ENCODE results near the gene ZFYVE27. TPM values are rescaled to one million over a fixed set of nuclear protein-coding genes. Genes with fewer than 3 reads are reported as not detected.
A peak's percentile ranks its signal among the peaks of the same experiment; 100 is the strongest.

The ZFYVE27 gene
- total RNA-seq, 8 experiments from 2014 or later = 21.7 to 45.9 (median 31.1) TPM

DNA sequence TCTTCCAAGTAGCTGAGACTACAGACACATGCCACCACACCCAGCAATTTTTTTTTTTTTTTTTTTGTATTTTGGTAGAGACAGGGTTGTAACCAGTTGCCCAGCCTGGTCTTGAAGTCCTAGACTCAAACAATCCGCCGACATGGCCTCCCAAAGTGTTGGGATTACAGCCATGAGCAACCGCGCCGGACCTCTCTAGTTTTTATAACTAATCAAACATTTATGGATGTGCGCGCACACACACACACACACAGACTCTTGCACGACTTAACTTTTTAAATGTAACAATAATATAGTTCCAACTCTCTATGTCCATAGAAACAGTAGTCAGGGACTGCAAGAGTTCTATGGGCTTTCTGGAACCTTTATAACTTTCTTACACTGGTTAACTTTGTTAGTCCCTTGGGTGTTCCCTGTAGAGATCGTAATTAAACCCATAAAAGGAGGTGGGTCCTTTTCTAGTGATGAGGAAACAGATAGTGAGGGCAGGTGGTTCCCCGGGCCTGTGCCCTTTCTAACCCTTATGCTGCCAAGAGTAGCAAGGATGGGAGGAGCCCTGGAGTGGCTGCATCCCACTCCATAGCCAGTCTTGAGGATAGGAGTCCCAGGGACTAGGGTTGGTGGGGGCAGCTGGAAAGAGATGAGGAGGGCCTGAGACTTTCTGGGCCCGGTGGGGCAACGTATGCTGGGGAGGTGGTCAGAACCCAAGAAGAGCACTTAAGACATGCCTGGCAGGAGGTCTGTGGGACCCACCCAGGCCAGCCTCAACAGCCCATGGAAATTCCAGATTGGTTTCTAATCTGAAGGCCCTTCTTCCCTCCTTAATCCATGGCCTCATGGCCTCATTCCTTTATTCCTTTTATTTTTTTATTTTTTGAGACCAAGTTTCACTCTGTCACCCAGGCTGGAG lies 14.8 kb upstream of the ZFYVE27 start:
- no peak overlapping the region for H3K4me3 ChIP-seq
- H3K4me1 ChIP-seq (replicated peaks in 1 of 2) = peaks cover 11 to 12% of the 10 kb centered on the region in 2 donors
- ATAC-seq (replicated peaks in 6 of 8) = peak in 2 of 8 experiments; percentile 31 to 52
- WGBS, 10 experiments = 67 to 100% (median 77%) methylated on average over 3 to 12 of the region's 12 CpGs; no CpG with 5 or more reads in 3 of the 10 experiments
- H3K27ac ChIP-seq = no peak overlapping the region
- in situ Hi-C loops (cut with MboI; ENCODE audit: low pct_unique_long_range_greater_than_20kb in 2 of 9, low sequenced_read_pairs in 9 of 9, unreplicated experiment in 9 of 9) = no loop called here

DNA sequence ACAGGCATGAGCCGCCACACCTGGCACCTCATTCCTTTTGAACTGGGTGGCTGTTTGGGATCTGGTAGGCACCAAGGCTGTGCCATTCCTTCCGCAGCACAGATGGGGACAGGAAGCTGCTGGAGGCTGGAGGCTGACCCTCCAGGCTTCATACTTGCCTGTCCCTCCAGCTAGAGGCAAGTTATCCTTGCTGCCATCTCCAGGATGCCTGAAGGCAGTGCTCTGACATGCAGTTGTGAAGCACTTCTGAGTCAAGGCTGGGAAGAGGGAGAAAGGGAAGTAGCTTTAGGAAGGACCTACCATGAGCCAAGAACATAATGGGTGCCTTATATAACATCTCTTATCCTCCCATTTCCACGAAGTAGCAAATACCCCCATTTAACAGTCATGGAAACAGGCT lies 13.9 kb upstream of the ZFYVE27 start:
- Histone ChIP-seq H3K27ac (no peak overlapping the region), H3K4me3 (no peak overlapping the region), H3K4me1 (replicated peaks in 1 of 2) (peaks cover 11% of the 10 kb centered on the region in 2 donors)
- in situ Hi-C loops (cut with MboI; ENCODE audit: low pct_unique_long_range_greater_than_20kb in 2 of 9, low sequenced_read_pairs in 9 of 9, unreplicated experiment in 9 of 9) = no loop called here
- no peak for ATAC-seq (replicated peaks in 6 of 8)
- WGBS, 10 experiments = 14 to 100% (median 63%) methylated on average over 1 of the region's 3 CpGs; no CpG with 5 or more reads in 6 of the 10 experiments

DNA sequence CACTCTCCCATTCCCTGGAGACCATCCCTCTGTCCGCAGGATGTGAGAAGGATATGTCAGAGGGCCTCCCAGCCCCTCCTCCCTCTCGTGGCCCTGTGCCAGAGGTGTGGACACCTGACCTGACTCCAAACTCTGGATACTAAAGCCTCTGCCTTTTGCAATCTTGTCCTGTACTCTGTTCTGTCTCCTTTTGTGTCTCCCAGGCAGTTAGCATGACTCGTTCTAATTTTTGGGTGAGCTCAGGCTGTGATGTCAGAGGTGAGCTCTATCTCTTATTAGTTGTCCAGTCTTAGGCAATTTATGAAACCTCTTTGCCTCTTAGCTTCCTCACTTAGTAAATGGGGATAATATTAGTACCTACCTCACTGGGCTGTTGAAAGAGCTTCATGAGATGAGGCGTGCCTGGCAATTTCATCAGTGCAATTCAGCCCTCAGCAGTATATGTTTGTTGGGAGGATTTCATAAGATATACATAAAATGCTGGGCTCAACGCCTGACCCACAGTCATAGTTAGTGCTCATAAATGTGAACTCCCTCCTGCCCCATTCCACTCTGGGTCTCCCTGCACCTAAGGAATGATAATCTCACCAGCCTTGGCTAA lies 12.5 kb upstream of the ZFYVE27 start:
- ATAC-seq (replicated peaks in 6 of 8) = peak in 6 of 8 experiments; percentile 17 to 88 (median 67)
- Histone ChIP-seq H3K4me1 (replicated peaks in 1 of 2) (peaks cover 0 to under 1% of the 10 kb centered on the region in 2 donors), H3K4me3 (no peak overlapping the region), H3K27ac (no peak overlapping the region)
- 14 to 100% (median 52%) methylated on average over 1 to 5 of the region's 5 CpGs for WGBS, 10 experiments
- in situ Hi-C loops (cut with MboI; ENCODE audit: low pct_unique_long_range_greater_than_20kb in 2 of 9, low sequenced_read_pairs in 9 of 9, unreplicated experiment in 9 of 9) = no loop called here

DNA sequence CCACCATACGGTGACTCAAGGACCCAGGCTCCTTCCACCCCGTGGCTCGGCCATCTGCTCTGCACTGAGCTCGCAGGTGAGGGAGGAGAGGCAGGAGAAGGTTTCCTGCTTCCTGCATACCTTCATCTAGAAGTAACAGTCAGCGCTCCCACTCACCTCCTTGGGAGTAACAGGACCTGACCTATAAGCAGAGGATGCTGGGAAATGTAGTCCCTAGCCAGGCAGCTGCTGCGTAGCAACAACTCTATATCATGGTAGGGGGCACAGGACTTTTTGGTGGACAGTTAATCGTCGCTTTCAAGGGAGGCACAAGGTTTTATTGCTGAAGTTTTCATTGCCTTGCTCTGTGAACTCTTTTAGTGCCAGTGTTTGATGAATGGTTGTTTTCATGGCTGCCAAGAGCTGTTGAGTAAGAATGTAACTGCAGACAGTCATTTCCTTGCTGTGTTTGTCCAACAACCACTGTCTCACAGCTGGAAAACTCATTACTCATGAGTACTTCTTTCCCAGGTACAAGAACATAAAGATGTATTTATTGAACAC lies 10.2 kb upstream of the ZFYVE27 start:
- Histone ChIP-seq H3K4me1 (replicated peaks in 1 of 2) (no peaks in the 10 kb centered on the region), H3K27ac (no peak overlapping the region), H3K4me3 (no peak overlapping the region)
- 13 to 83% (median 33%) methylated on average over 1 to 8 of the region's 8 CpGs; no CpG with 5 or more reads in 3 of the 10 experiments for WGBS, 10 experiments
- peak in 4 of 8 experiments; percentile 21 to 72 (median 32) for ATAC-seq (replicated peaks in 6 of 8)
- in situ Hi-C loops (cut with MboI; ENCODE audit: low pct_unique_long_range_greater_than_20kb in 2 of 9, low sequenced_read_pairs in 9 of 9, unreplicated experiment in 9 of 9) = no loop called here

DNA sequence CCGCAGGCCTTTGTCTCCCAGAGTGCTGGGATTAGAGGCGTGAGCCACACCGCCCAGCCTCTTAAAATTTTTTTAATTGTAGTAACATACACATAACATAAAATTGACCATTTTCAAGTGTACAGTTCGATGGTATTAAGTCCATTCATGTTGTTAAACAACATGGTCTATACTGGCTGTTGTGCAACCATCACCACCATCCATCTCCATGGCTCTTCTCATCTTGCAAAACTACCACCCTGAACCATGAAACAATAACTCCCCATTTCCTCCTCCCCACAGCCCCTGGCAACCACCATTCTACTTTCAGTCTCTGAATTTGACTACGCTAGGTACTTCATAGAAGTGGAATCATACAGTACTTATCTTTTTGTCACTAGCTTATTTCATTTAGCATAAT lies 7.9 kb upstream of the ZFYVE27 start:
- in situ Hi-C loops (cut with MboI; ENCODE audit: low pct_unique_long_range_greater_than_20kb in 2 of 9, low sequenced_read_pairs in 9 of 9, unreplicated experiment in 9 of 9) = no loop called here
- WGBS, 10 experiments = 70 to 100% (median 93%) methylated on average over 1 to 5 of the region's 5 CpGs
- no peak for ATAC-seq (replicated peaks in 6 of 8)
- H3K27ac ChIP-seq = no peak overlapping the region
- no peaks in the 10 kb centered on the region for H3K4me1 ChIP-seq (replicated peaks in 1 of 2)
- no peak overlapping the region for H3K4me3 ChIP-seq

DNA sequence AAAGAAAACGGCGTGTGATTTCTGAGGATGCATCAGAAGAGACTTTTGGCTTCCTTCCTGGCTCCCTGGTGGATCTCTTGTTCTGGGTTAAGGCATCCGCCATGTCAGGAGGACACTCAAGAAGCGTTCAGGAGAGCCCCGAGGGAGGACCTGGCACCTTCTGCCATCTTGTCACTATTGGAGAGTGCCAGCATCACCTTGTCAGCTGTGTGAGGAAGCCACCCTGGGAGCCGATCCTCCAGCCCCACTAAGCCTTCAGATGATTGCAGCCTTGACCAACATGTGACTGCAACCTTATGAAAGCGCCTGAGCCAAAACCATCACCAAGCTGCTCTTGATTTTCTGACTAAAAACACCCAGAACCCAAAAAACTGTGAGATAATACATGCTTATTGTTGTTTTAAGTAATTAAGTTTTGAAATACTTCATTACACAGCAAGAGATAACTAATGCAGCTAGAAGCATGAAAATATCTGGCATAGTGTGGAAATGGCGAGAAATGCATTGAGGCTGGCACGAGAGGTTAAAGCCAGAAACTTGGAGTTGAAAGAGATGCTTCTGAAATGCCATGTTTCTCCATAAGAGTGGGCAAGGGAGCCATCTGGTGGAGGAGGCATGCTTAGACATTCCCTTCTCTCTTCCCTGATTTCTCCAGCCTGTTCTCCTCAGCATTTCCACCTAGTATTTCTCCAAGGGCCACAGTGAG lies 5.4 kb upstream of the ZFYVE27 start:
- Histone ChIP-seq H3K4me1 (replicated peaks in 1 of 2) (peaks cover 0 to under 1% of the 10 kb centered on the region in 2 donors), H3K27ac (no peak overlapping the region), H3K4me3 (no peak overlapping the region)
- 0 to 67% (median 22%) methylated on average over 2 to 5 of the region's 9 CpGs for WGBS, 10 experiments
- ATAC-seq (replicated peaks in 6 of 8) = peak; percentile 73 to 91 (median 81)
- in situ Hi-C loops (cut with MboI; ENCODE audit: low pct_unique_long_range_greater_than_20kb in 2 of 9, low sequenced_read_pairs in 9 of 9, unreplicated experiment in 9 of 9) = no loop called here

DNA sequence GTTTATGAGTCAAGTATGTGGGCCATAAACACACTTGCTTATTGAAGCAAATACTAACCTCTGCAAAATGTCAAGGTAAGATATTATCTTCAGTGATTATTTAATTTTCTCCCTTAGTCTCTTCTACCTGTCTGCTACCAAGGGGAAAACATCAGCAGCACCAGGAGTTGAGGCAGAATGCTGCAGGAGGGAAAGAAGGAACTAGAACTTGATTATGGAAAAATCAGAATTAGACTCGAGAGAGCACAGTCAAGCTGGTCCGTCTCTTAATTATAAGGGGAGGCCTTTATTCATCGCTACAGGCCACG lies 4.9 kb upstream of the ZFYVE27 start:
- H3K27ac ChIP-seq = no peak overlapping the region
- in situ Hi-C loops (cut with MboI; ENCODE audit: low pct_unique_long_range_greater_than_20kb in 2 of 9, low sequenced_read_pairs in 9 of 9, unreplicated experiment in 9 of 9) = no loop called here
- peaks cover 2 to 3% of the 10 kb centered on the region in 2 donors for H3K4me1 ChIP-seq (replicated peaks in 1 of 2)
- no peak overlapping the region for H3K4me3 ChIP-seq
- ATAC-seq (replicated peaks in 6 of 8) = no peak
- WGBS, 10 experiments = 0 to 100% (median 61%) methylated on average over 1 to 4 of the region's 4 CpGs; no CpG with 5 or more reads in 1 of the 10 experiments

DNA sequence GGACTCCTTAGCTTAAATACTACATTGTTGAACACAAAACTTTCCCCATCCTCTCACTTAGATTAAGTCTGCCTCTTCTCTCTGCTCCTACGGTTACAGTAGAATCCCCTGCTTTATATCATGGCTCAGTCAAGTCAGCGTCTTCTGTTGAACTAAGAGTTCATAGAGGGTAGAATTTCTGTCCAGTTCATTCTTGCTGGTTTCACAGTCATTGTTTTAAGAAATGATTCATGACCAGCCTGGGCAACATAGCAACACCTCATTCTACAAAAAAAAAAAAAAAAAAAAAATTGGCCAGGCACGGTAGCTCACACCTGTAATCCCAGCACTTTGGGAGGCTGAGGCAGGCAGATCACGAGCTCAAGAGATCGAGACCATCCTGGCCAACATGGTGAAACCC lies 3.7 kb upstream of the ZFYVE27 start:
- ATAC-seq (replicated peaks in 6 of 8) = no peak
- WGBS, 10 experiments = 50 to 93% (median 80%) methylated on average over 1 to 4 of the region's 5 CpGs; no CpG with 5 or more reads in 1 of the 10 experiments
- peaks cover 7 to 8% of the 10 kb centered on the region in 2 donors for H3K4me1 ChIP-seq (replicated peaks in 1 of 2)
- in situ Hi-C loops (cut with MboI; ENCODE audit: low pct_unique_long_range_greater_than_20kb in 2 of 9, low sequenced_read_pairs in 9 of 9, unreplicated experiment in 9 of 9) = no loop called here
- H3K4me3 ChIP-seq = no peak overlapping the region
- no peak overlapping the region for H3K27ac ChIP-seq

DNA sequence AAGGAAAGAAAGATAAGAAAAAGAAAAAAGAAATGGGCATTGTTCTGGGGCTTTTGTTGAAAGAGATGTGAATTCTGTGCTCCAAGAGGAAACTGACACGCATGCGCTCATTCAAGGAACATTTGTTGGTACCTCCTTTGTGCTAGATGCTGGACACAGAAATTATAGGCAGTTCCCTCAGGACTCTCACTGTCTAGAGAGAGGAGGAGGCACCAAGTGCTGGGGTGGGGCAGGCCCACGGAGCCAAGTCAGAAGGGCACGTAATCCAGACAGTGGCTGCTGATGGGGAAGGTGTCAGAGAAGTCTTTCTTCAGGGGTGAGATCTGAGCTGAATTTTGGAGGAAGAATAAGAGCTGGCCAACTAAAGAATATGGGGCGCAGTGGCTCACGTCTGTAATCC lies 2.9 kb upstream of the ZFYVE27 start:
- 71 to 93% (median 82%) methylated on average over 2 to 5 of the region's 6 CpGs; no CpG with 5 or more reads in 1 of the 10 experiments for WGBS, 10 experiments
- in situ Hi-C loops (cut with MboI; ENCODE audit: low pct_unique_long_range_greater_than_20kb in 2 of 9, low sequenced_read_pairs in 9 of 9, unreplicated experiment in 9 of 9) = no loop called here
- ATAC-seq (replicated peaks in 6 of 8) = no peak
- Histone ChIP-seq H3K4me1 (replicated peaks in 1 of 2) (peaks cover 10 to 11% of the 10 kb centered on the region in 2 donors), H3K4me3 (no peak overlapping the region), H3K27ac (no peak overlapping the region)

DNA sequence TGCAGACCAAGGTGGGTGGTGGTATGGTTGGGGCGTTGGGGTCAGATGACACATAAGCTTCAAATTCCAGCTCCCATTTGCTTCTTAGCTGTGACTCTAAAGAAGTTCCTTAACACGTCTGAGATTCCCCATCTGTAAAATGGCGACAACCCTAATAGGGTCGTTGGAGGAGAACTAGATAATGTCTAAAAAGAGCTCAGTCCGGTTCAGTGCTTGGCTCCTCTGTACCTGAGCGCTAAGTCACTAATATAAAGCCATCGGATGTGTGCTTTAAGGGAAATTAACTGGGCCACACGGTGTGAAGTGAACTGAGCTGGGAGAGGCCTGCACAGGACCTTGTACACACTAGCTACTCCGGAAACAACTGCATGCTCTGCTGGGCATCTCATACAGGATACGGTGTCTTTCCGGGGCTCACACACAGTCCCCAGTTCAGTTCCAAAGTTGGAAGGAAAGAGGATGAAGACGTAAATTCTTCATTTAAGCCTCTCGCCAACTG lies 476 bp upstream of the ZFYVE27 start:
- H3K4me3 ChIP-seq = peak overlapping the region in 1 of 5 donors; percentile 83
- in situ Hi-C loops (cut with MboI; ENCODE audit: low pct_unique_long_range_greater_than_20kb in 2 of 9, low sequenced_read_pairs in 9 of 9, unreplicated experiment in 9 of 9) = no loop called here
- peak in 3 of 8 experiments; percentile 5 to 11 (median 7) for ATAC-seq (replicated peaks in 6 of 8)

DNA sequence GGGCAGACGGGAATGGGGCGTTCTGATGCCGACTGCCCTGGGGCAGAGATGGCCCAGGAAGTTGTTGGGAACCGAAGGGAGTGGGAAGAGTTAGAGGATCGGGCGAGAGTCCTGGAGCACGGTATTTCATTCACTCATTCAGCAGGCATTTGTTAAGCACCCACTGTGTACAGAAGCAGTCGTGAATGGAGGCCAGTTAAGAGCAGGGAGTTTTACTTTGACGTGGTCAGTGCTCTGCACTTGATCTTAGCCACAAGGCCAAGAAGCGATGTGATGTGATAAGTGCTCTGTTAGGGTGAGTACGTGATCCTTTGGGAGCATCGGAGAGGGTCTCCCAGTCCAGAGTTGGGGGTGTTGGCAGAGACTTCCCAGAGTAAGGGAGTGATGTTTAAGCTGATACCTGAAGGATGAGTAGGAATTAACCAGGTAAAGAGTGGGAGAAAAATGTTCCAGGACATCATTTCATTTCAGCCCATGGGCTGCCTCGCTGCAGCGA lies 890 bp downstream of the ZFYVE27 start:
- Histone ChIP-seq H3K4me3 (peak overlapping the region; percentile 75 to 94 (median 83)), H3K27ac (no peak overlapping the region), H3K4me1 (replicated peaks in 1 of 2) (peaks cover 10 to 11% of the 10 kb centered on the region in 2 donors)
- in situ Hi-C loops (cut with MboI; ENCODE audit: low pct_unique_long_range_greater_than_20kb in 2 of 9, low sequenced_read_pairs in 9 of 9, unreplicated experiment in 9 of 9) = no loop called here
- 0 to 100% (median 43%) methylated on average over 1 to 10 of the region's 14 CpGs; no CpG with 5 or more reads in 1 of the 10 experiments for WGBS, 10 experiments
- peak in 1 of 8 experiments; percentile 0 for ATAC-seq (replicated peaks in 6 of 8)

More for the DNA sequence above, 476 bp upstream of the ZFYVE27 start:
- 64 to 100% (median 87%) methylated on average over 1 to 10 of the region's 13 CpGs; no CpG with 5 or more reads in 2 of the 10 experiments for WGBS, 10 experiments
- Histone ChIP-seq H3K27ac (no peak overlapping the region), H3K4me1 (replicated peaks in 1 of 2) (peaks cover 10 to 11% of the 10 kb centered on the region in 2 donors)

DNA sequence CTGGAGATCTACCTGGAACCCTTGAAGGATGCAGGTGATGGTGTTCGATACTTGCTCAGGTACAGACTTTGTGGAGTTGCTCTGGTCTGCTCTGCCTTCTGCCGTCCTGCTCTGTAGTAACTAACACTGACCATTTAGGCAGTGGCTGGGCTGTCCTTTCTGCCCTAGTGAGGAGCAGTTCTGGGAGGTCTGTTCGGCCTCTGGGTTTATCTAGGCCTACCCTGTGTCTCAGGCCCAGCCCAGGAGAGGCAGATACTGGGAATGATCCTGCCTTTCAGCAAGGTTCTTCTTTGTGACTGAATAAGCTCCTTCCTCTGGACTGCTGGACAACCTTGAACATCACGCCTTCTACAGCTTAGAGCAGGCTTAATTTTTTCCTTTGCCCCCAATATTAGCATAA lies 1.7 kb downstream of the ZFYVE27 start:
- no peak overlapping the region for H3K4me3 ChIP-seq
- peaks cover 10 to 11% of the 10 kb centered on the region in 2 donors for H3K4me1 ChIP-seq (replicated peaks in 1 of 2)
- ATAC-seq (replicated peaks in 6 of 8) = no peak
- WGBS, 10 experiments = 90 to 100% (median 100%) methylated on average over 1 to 3 of the region's 4 CpGs; no CpG with 5 or more reads in 3 of the 10 experiments
- no peak overlapping the region for H3K27ac ChIP-seq
- in situ Hi-C loops (cut with MboI; ENCODE audit: low pct_unique_long_range_greater_than_20kb in 2 of 9, low sequenced_read_pairs in 9 of 9, unreplicated experiment in 9 of 9) = no loop called here
